Endodermal cell (in vitro differentiated cells): ENCODE measurements around the gene ATP6V0B. TPM values are rescaled to one million over a fixed set of nuclear protein-coding genes. Genes with fewer than 3 reads are reported as not detected.

Experiments
- DNase-seq: peaks from one replicate; pipeline ENCODE4 v3.0.0-alpha.2; 2017
- H3K27ac ChIP-seq: 2 replicates; pipeline ENCODE4 v1.5.1; 2013; ENCODE audit warnings: mild to moderate bottlenecking, low read depth, low read length, moderate library complexity
- H3K27me3 ChIP-seq: 2 replicates; pipeline ENCODE4 v1.6.1; 2013; ENCODE audit warnings: mild to moderate bottlenecking, low read length, moderate library complexity; ENCODE audit not compliant: insufficient read depth, control insufficient read depth, poor library complexity, severe bottlenecking
- H3K36me3 ChIP-seq: 2 replicates; pipeline ENCODE4 v1.7.0; 2013; ENCODE audit warnings: mild to moderate bottlenecking, low read length, moderate library complexity; ENCODE audit not compliant: control insufficient read depth, insufficient read depth
- H3K4me1 ChIP-seq: one replicate; pipeline ENCODE4 v1.7.0; 2013; ENCODE audit warnings: low read length; ENCODE audit not compliant: control insufficient read depth, insufficient read depth
- H3K4me3 ChIP-seq: 2 replicates; pipeline ENCODE4 v1.5.1; 2013; ENCODE audit warnings: mild to moderate bottlenecking, low read length, moderate library complexity
- H3K9ac ChIP-seq: 2 replicates; pipeline ENCODE4 v1.6.1; 2013; ENCODE audit warnings: mild to moderate bottlenecking, low read length, moderate library complexity; ENCODE audit not compliant: poor library complexity, severe bottlenecking; ENCODE audit errors: extremely low read depth
- H3K9me3 ChIP-seq: 2 replicates; pipeline ENCODE4 v1.6.1; 2013; ENCODE audit warnings: mild to moderate bottlenecking, low read length, moderate library complexity; ENCODE audit not compliant: control insufficient read depth
- H3K27ac Mint-ChIP-seq: 2 replicates; pipeline ENCODE4 v1.8.0; 2020; ENCODE audit warnings: mixed read lengths
- H3K27me3 Mint-ChIP-seq: 2 replicates; pipeline ENCODE4 v1.8.0; 2021; ENCODE audit warnings: mild to moderate bottlenecking, mixed read lengths; ENCODE audit not compliant: insufficient read depth
- H3K36me3 Mint-ChIP-seq: 2 replicates; pipeline ENCODE4 v1.8.0; 2020; ENCODE audit warnings: low read depth, mixed read lengths
- H3K4me1 Mint-ChIP-seq: 2 replicates; pipeline ENCODE4 v1.8.0; 2020; ENCODE audit warnings: mixed read lengths
- H3K4me3 Mint-ChIP-seq: 2 replicates; pipeline ENCODE4 v1.8.0; 2020; ENCODE audit warnings: mild to moderate bottlenecking, moderate library complexity, mixed read lengths
- H3K9me3 Mint-ChIP-seq: 2 replicates; pipeline ENCODE4 v1.8.0; 2020; ENCODE audit warnings: mild to moderate bottlenecking, mixed read lengths
- CTCF ChIP-seq: fragments of 200-600 bp; sonication (generic); conservative IDR thresholded peaks from 2 replicates; pipeline ENCODE4 v1.5.0; 2021; ENCODE audit warnings: antibody characterized with exemption, mild to moderate bottlenecking
- WGBS, 2 experiments: methylation state at CpG; one replicate each; pipeline versions ENCODE4 v1.1.5 to v1.1.7; 2013; ENCODE audit warnings: missing lambda C conversion rate in 2 of 2, mixed read lengths in 1 of 2; ENCODE audit not compliant: insufficient coverage in 1 of 2, insufficient read length in 1 of 2; 5-methylcytosine and 5-hydroxymethylcytosine counted together
- total RNA-seq, 2 donors: library from RNA; stranded (reverse); fragmentation: NEBNext Ultra II Directional in 1 of 2; extraction: Animal tissue kit (Norgen Biotek cat#: 25700) in 1 of 2; gene quantifications; 2 replicates in 1 of 2; 3 replicates in 1 of 2; pipeline ENCODE4 v1.2.1, GENCODE V29; 2021

The ATP6V0B gene
- total RNA-seq, 2 donors from 2014 or later = 108 to 116 TPM

DNA sequence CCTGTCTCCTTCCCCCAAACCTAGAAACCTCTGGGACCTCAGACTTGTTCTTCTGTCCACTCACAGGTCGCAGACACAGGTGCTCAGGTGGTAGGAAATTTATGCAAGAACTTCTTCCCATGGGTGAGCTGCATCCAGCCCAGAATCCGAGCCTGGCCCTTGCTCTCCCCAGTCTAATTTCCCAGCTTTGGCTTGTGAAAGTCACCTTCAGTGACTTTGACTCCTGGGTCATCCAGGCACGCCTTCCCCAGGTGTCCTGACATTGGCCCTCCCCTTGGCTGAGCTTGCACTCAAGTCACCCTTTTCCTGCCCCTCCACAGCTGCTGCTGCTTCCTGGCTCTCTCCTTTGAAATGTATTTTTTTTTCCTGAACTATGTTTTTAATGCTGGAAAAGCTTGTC, 21.4 kb upstream of the ATP6V0B start:
- Histone ChIP-seq H3K4me3 (no peak overlapping the region), H3K27ac (no peak overlapping the region), H3K36me3 (peaks cover 28% of the 10 kb centered on the region), H3K9ac (no peak overlapping the region), H3K4me1 (no peaks in the 10 kb centered on the region), H3K27me3 (no peaks in the 10 kb centered on the region), H3K9me3 (no peaks in the 10 kb centered on the region)
- DNase-seq = no peak
- no peak for TF ChIP-seq CTCF
- H3K27ac Mint-ChIP-seq = no peak overlapping the region
- no peak overlapping the region for H3K4me3 Mint-ChIP-seq
- H3K9me3 Mint-ChIP-seq = no peaks in the 10 kb centered on the region
- 90 to 97% methylated on average over 3 of the region's 3 CpGs for WGBS, 2 experiments
- H3K27me3 Mint-ChIP-seq = no peaks in the 10 kb centered on the region
- peaks cover 10% of the 10 kb centered on the region for H3K4me1 Mint-ChIP-seq
- H3K36me3 Mint-ChIP-seq = peaks cover 10% of the 10 kb centered on the region

DNA sequence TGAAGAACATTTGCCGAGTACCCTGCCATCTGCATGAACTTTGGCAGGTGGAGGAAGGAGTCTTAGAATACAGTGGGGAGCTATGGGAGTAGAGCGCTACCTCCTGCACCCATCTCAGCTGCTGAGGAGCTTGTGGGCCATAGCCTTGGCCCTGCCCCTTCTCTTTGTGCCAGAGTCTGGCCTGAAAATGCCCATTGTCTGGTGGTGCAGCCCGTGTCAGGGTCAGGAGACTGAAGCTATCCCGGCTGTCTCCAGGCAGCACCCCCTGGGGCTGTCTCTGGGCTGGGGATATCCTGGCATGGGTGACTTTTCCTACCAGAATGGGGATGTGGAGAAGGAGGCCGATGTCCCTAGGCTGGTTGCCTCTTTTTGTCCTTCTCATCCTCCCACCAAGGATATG, 20.7 kb upstream of the ATP6V0B start:
- Histone ChIP-seq H3K4me1 (no peaks in the 10 kb centered on the region), H3K36me3 (peaks cover 35% of the 10 kb centered on the region), H3K9me3 (no peaks in the 10 kb centered on the region), H3K27ac (no peak overlapping the region), H3K9ac (no peak overlapping the region), H3K4me3 (no peak overlapping the region), H3K27me3 (no peaks in the 10 kb centered on the region)
- Mint-ChIP-seq H3K27ac (no peak overlapping the region), H3K27me3 (no peaks in the 10 kb centered on the region), H3K4me1 (peaks cover 10% of the 10 kb centered on the region), H3K36me3 (peaks cover 10% of the 10 kb centered on the region), H3K4me3 (no peak overlapping the region), H3K9me3 (no peaks in the 10 kb centered on the region)
- DNase-seq = no peak
- TF ChIP-seq CTCF = no peak
- 89 to 100% methylated on average over 2 to 5 of the region's 5 CpGs for whole genome bisulfite sequencing, 2 experiments

- peaks cover 10% of the 10 kb centered on the region for H3K4me1 Mint-ChIP-seq
- Histone ChIP-seq H3K9me3 (no peaks in the 10 kb centered on the region), H3K36me3 (peaks cover 30% of the 10 kb centered on the region), H3K4me1 (no peaks in the 10 kb centered on the region), H3K27me3 (no peaks in the 10 kb centered on the region), H3K9ac (no peak overlapping the region), H3K4me3 (no peak overlapping the region), H3K27ac (no peak overlapping the region)
- no peak overlapping the region for H3K27ac Mint-ChIP-seq
- H3K4me3 Mint-ChIP-seq = no peak overlapping the region
- no peaks in the 10 kb centered on the region for H3K27me3 Mint-ChIP-seq
- H3K36me3 Mint-ChIP-seq = peaks cover 11% of the 10 kb centered on the region
- no peak for DNase-seq
- no peak for TF ChIP-seq CTCF
- no peaks in the 10 kb centered on the region for H3K9me3 Mint-ChIP-seq
- WGBS, 2 experiments = 93 to 96% methylated on average over 8 of the region's 8 CpGs
Observed at GRCh38 chr1:43956234-43956633, 18.5 kb upstream of the ATP6V0B start.
